Activated T-helper 1 cell treated with anti-CD3 and anti-CD28 coated beads, Interleukin-12 subunit alpha, Interleukin-12 subunit beta, Interleukin-2, Interleukin-4 antibody, amounts not matched to agents 30 ng/mL and 10 ng/mL and 1 ng/mL, durations not matched to agents 14 hours and 24 hours and 36 hours (primary cell): ENCODE results near the gene TGM2. TPM values are rescaled to one million over a fixed set of nuclear protein-coding genes. Genes with fewer than 3 reads are reported as not detected.

Experiments used
- DNase-seq: peaks from one replicate; pipeline ENCODE4 v3.0.0; 2021; ENCODE audit warnings: low spot score
- H3K27ac Mint-ChIP-seq: one replicate; pipeline ENCODE4 v1.8.0; 2021; ENCODE audit warnings: mild to moderate bottlenecking, mixed read lengths
- H3K27me3 Mint-ChIP-seq: one replicate; pipeline ENCODE4 v1.8.0; 2022; ENCODE audit warnings: mild to moderate bottlenecking, moderate library complexity, mixed read lengths; ENCODE audit not compliant: insufficient read depth
- H3K36me3 Mint-ChIP-seq: one replicate; pipeline ENCODE4 v1.8.0; 2021; ENCODE audit warnings: low read depth, mixed read lengths
- H3K4me1 Mint-ChIP-seq: one replicate; pipeline ENCODE4 v1.8.0; 2021; ENCODE audit warnings: low read depth, mixed read lengths
- H3K4me3 Mint-ChIP-seq: one replicate; pipeline ENCODE4 v1.8.0; 2021; ENCODE audit warnings: mild to moderate bottlenecking, moderate library complexity, mixed read lengths
- H3K9me3 Mint-ChIP-seq: one replicate; pipeline ENCODE4 v1.8.0; 2021; ENCODE audit warnings: mixed read lengths
- intact Hi-C: fragments of 100-400 bp; cut with micrococcal nuclease; formaldehyde crosslinking; loops from one replicate; pipeline ENCODE4 v1.15.1; 2024
- total RNA-seq: library from RNA; stranded (reverse); gene quantifications from 2 replicates; pipeline ENCODE4 v1.2.3, GENCODE V29; 2022

The TGM2 gene
- total RNA-seq, 1 donor from 2014 or later: not detected

DNA sequence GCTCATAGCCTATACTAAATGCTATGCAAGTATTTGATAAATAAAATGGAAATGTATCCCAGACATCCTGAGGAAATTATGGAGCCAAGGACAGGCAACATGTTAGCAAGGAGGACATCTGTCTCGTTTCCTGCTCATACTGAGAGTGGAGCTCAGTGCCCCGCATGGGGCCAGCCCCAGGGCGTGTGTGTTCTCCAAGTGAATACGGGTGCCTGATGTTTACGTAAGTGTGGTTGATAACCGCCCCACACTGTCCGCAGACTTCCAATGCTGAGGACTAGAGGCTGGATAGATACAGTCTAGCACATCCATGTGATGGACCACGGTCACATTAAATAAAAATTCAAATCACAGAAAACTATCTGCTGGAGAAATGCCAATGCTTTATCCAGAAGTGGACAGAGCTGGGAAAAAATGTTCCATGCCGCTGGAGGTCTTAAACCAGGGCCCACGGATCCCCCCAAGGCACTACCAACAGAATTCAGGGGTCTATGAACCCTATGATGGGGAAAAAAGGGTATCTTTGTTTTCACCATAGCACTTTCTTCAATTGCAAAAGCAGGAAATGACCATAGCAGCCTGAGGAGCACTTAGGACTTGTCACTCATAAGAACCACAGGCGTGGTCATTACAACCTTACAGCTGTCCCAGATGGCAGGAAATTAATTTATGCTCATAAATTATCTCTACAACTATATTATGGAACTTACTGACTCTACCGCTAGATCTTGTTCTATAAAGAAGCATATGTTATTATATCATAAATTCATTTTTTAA, 24.9 kb downstream of the TGM2 start:
- Mint-ChIP-seq H3K27ac (no peak overlapping the region), H3K4me1 (peaks cover 10% of the 10 kb centered on the region), H3K9me3 (no peaks in the 10 kb centered on the region), H3K27me3 (peaks cover 2% of the 10 kb centered on the region), H3K36me3 (no peaks in the 10 kb centered on the region), H3K4me3 (no peak overlapping the region)
- intact Hi-C loops: no loop called here
- no peak for DNase-seq

DNA sequence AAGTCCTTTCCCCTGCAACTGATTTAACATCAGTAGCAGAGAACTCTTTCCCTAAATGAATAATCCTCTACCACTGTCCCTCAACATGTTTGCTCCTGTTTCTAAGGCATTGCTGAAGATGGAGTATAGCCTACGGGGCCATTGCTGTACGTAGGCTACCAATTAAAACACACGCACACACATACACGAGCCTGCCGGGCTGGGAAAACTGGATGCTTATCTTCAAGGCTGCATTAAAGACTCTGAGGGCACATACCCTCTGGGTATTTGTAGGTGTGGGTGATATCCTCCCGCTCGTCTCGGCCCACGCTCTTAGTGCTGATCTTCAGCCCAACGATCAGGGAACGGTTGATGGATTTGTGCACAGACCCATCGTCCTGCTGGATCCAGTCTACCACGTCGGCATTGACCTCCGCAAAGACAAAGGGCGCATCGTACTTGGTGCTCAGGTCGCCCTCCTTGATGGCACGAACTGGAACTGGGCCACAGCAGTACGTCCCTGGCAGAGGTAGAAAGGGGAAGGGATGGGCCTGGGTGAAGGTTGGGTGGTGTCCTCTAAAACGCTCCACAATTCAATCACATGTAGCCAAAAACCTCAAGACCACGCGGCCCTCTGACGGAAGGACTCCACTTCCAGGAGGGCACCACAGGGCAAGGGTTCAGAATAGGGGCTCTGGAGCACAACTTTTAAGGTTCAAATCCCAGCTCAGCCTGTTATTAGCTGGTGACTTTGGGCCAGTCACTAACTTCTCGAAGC, 25.7 kb downstream of the TGM2 start:
- DNase-seq: no peak
- intact Hi-C loops: no loop called here
- H3K4me1 Mint-ChIP-seq: peaks cover 18% of the 10 kb centered on the region

DNA sequence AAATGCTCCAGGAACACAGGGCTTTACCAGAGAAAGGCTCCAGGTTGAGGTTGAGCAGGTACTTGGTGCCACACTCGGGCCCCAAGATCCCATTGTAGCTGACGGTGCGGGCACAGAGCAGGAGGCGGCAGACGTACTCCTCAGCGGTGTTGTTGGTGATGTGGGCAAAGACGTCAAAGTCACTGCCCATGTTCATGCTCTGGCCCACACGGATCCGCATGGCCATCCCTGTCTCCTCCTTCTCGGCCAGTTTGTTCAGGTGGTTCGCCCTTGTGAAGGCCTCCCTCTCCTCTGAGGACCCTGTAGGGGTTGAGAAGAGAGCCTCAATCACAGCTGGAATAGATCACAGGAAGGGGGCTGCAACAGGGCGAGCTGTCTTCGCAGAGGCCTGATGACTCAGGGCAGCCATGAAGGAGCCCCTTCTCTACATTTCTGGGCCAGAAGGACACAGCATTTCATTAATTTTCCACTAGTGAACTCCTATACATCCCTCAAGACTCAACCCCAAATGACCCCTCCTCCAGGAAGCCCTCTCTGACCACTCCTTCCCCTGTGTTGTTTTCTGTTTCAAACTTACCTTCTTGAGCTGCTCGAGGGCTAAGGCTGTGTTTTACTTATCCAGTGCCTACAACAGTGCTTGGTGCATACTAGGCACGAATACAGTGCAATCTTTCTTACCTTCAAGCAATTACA, 26.8 kb downstream of the TGM2 start:
- peaks cover 21% of the 10 kb centered on the region for H3K4me1 Mint-ChIP-seq
- no peaks in the 10 kb centered on the region for H3K9me3 Mint-ChIP-seq
- peaks cover 2% of the 10 kb centered on the region for H3K27me3 Mint-ChIP-seq
- intact Hi-C loops: no loop called here
- H3K27ac Mint-ChIP-seq: no peak overlapping the region
- no peak overlapping the region for H3K4me3 Mint-ChIP-seq
- DNase-seq: no peak
- H3K36me3 Mint-ChIP-seq: no peaks in the 10 kb centered on the region

More for the DNA sequence above, 25.7 kb downstream of the TGM2 start:
- Mint-ChIP-seq H3K36me3 (no peaks in the 10 kb centered on the region), H3K27me3 (peaks cover 2% of the 10 kb centered on the region), H3K27ac (no peak overlapping the region), H3K4me3 (no peak overlapping the region), H3K9me3 (no peaks in the 10 kb centered on the region)

DNA sequence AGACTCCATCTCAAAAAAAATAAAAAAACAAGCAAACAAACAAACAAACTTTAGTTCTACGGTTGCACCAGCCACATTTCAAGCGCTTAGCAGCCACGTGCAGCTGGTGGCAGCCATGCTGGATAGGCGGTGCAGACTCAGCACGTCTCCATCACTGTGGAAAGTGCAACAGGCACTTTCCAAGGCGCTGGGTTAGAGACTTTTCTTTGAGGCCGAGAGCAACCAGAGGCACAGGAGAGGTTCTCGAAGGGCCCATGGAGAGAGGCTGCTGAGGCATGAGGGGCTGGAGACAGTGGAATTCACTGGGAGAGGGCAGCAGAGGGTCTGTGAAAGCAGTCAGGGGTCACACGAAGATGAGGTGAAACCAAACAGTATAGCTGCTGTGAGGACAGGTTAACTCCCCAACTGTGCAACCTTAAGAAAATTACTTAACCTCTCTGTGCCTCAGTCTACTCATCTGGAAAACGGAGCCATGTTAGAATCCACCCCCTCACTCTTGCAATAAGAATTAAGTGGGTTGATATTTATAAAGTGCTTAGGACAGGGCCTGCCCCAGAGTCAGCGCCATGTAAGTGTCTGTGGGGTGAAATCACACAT, 27.5 kb downstream of the TGM2 start:
- H3K36me3 Mint-ChIP-seq: no peaks in the 10 kb centered on the region
- no peaks in the 10 kb centered on the region for H3K9me3 Mint-ChIP-seq
- DNase-seq: no peak
- H3K27me3 Mint-ChIP-seq: peaks cover 2% of the 10 kb centered on the region
- H3K4me1 Mint-ChIP-seq: peaks cover 21% of the 10 kb centered on the region
- intact Hi-C loops: no loop called here
- no peak overlapping the region for H3K4me3 Mint-ChIP-seq
- H3K27ac Mint-ChIP-seq: no peak overlapping the region

DNA sequence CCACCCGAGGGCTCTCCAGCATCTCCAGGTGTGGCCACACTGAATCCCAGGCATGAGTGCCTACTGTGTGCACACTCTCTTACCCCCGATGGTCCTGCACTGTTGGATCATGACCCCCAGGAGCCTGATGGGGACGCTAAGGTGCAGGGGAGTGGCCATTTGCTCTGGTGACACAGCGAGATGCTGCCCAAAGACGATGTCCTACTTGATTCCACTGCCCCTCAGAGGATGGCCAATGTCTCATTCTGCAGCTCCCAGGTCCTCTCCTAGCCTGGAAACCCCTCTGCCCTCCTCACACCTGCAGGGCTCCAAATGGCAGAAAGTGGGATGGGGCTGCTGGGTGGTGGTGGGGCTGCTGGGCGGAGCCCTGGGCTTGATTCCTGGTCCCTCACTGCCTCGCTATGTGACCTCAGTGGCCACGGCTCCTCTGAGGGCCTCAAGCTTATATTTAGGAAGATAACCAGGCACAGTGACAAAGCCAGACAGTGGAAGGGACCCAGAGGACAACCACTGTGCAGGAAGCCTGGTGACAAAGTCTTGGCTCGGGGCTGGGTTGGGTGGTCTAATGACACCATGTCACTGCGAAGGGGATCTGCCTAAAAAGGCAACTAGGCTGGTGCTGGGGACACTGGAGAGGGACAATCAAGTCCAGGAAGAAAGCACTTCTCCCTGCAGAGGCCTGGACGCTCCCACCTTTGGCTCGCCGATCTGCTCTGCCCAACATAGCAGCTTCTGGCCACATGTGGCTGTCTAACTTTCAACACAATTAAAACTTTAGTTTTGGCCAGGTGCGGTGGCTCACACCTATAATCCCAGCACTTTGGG, 28.4 kb downstream of the TGM2 start:
- Mint-ChIP-seq H3K9me3 (no peaks in the 10 kb centered on the region), H3K4me1 (peaks cover 21% of the 10 kb centered on the region), H3K27ac (no peak overlapping the region), H3K36me3 (peaks cover 1% of the 10 kb centered on the region), H3K4me3 (no peak overlapping the region), H3K27me3 (peaks cover 2% of the 10 kb centered on the region)
- intact Hi-C loops: no loop called here
- DNase-seq: no peak

DNA sequence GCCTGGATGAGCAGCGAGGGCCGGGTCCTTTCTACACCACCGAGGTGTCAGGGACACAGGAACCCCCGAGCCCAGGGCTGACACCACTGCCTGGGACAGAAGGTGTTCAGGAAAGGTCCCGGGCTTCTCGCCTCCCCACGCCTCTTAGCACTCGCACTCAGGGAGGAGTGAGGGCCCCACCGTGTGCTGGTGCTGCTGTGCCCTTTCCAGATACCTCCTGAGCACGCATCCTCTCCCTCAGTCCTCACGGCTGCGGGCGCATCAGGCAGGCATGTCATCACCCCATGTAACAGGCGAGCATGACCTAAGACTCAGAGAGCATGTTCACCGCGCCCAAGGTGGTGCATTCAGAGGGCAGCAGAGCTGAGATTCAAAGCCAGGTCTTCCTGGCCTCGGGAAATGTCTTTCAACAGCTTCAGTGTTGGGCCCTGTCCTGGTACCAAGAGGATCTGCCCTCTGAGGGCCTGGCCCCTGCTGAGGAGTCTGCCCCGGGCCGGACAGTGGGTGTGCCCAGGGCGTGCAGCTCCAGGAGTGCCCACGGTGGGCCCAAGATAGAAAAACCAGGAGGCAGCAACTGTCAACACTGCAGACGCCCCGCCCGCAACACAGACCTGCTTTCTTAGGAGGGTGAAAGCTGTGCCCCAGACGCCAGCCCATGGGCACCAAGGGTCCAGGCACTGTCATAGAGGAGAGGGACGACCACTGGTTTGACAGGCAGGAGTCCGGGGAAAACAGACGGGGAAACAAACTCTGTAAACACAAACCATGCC, 29.2 kb downstream of the TGM2 start:
- Mint-ChIP-seq H3K4me3 (no peak overlapping the region), H3K27ac (no peak overlapping the region), H3K9me3 (no peaks in the 10 kb centered on the region)

DNA sequence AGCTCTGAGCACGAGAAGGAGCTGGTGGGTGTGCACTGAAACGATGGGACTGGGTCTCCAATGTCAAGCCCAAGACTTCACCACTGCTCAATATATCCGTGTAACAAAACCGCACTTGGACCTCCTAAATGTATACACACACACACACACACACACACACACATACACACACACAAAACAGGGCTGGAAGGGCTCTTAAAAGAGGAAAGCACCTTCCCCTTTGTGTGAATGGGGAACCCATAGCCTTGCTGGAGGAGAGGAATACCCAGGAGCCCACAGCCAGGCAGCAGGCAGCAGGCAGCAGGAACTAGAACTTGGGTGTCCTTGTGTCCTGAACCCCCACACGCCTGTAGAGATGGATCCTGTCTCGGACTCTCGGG, 29.8 kb downstream of the TGM2 start:
- no peak overlapping the region for H3K27ac Mint-ChIP-seq
- no peak for DNase-seq
- H3K36me3 Mint-ChIP-seq: peaks cover 1% of the 10 kb centered on the region
- peaks cover 2% of the 10 kb centered on the region for H3K27me3 Mint-ChIP-seq
- H3K9me3 Mint-ChIP-seq: no peaks in the 10 kb centered on the region
- H3K4me3 Mint-ChIP-seq: no peak overlapping the region
- intact Hi-C loops: no loop called here
- peaks cover 21% of the 10 kb centered on the region for H3K4me1 Mint-ChIP-seq

More for the DNA sequence above, 29.2 kb downstream of the TGM2 start:
- intact Hi-C loops: no loop called here
- H3K36me3 Mint-ChIP-seq: peaks cover 1% of the 10 kb centered on the region
- peaks cover 2% of the 10 kb centered on the region for H3K27me3 Mint-ChIP-seq
- DNase-seq: no peak
- peaks cover 21% of the 10 kb centered on the region for H3K4me1 Mint-ChIP-seq

DNA sequence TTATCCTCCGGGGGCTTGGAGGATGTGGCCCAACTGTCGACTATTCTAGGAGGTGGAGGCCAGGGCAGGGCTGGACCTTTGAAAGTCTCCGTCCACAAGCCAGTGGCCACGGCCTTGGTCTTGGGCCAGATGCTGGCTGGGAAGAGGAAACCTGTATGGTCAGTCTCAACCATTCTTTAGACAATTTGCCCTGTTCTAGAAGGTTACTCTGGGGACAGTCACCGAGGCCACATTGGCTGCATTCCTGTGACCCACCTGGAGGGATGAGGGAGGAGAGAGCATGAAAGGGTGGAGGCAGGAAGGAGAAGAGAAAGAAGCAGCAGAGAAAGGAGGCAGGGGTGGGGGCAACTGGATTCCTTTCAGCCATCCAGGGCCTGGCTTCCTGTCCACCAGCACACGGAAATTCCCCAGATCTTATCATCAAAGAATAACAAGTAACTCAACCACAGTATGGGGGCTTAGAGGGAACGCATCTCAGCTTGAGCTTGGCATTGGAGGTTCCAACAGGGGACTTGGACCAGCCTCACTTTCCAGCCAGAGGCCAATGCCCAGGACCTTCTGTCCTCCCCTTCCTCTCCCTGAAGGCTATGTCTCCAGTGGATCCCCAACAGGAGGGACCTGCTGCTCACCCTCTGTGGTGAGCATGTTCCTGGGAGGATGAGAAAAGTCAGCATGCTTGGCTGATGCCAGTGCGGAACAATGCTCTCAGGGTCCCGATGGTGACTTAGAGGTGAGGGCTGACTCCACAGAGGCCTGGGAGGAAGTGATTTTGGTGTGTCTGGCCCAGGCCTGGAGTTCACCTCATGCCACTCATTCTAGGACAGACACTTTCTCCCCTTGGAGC, 30.4 kb downstream of the TGM2 start:
- peaks cover 2% of the 10 kb centered on the region for H3K27me3 Mint-ChIP-seq
- peak; percentile 20 for DNase-seq
- no peaks in the 10 kb centered on the region for H3K9me3 Mint-ChIP-seq
- H3K36me3 Mint-ChIP-seq: peaks cover 1% of the 10 kb centered on the region
- intact Hi-C loops: no loop called here
- H3K4me3 Mint-ChIP-seq: no peak overlapping the region
- H3K4me1 Mint-ChIP-seq: peaks cover 21% of the 10 kb centered on the region
- H3K27ac Mint-ChIP-seq: peak overlapping the region; percentile 27

DNA sequence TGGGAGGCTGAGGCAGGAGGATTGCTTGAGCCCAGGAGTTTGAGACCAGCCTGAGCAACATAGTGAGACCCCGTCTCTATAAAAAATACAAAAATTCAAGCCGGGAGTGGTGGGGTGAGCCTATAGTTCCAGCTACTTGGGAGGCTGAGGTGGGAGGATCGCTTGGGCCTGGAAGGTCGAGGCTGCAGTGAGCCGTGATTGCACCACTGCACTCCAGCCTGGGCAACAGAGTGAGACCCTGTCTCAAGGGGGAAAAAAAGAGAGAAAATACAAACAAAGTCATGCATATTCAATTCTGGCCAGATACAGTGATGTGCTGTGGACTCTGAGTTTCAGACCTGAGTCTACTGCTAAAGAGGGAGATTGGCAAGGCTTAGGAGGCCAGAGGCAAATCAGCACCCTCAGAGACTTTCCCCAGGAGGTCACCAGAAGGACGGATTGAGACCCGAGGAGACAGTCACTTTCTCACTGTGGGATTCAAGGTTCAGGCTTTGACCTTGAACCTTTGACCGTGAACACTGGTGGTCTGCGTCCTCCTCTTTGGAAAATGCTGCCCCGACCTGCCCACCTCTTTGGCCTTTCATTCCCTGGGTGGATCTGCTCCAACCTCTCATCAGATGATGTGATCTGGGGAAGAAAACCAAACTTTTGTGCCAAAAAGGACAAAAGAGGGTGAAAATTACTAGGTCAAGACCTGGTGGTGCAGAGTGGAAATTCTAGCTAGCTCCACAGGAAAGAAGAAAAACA, 31.2 kb downstream of the TGM2 start:
- no peak for DNase-seq
- Mint-ChIP-seq H3K4me3 (no peak overlapping the region), H3K27me3 (peaks cover 2% of the 10 kb centered on the region), H3K36me3 (peaks cover 1% of the 10 kb centered on the region), H3K4me1 (peaks cover 21% of the 10 kb centered on the region), H3K9me3 (no peaks in the 10 kb centered on the region), H3K27ac (peak overlapping the region; percentile 27)
- intact Hi-C loops: no loop called here

DNA sequence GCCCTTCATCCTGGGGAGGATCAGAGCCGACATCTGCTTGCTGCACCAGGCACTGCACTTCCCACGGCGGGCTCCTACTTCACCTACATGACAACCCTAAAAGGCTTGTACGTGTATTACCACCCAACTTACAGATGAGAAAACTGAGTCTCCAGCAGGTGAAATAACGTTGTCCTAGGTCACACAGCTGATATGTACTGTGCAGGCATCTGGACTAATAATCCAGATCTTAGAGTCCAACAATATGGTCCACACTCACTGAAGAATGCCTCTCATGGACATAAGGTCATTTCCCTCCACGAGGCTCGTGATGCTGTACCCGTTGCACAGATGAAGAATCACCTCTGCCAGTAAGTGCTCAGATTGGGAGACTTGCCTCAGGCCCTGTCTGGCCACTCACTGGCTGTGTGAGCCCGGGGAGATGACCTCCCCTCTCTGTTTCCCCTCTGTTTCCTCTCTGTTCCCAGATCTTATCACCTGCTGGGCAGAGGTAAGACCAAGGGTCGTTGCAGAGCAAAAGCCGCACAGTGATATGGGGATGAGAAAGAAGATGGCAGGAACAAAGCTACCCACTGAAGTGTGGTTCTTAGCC, 32.1 kb downstream of the TGM2 start:
- H3K27ac Mint-ChIP-seq: no peak overlapping the region
- no peak for DNase-seq
- intact Hi-C loops: no loop called here
- H3K9me3 Mint-ChIP-seq: no peaks in the 10 kb centered on the region
- H3K27me3 Mint-ChIP-seq: no peaks in the 10 kb centered on the region
- H3K4me3 Mint-ChIP-seq: no peak overlapping the region
- peaks cover 1% of the 10 kb centered on the region for H3K36me3 Mint-ChIP-seq
- peaks cover 21% of the 10 kb centered on the region for H3K4me1 Mint-ChIP-seq
